GM12878 (cell line): Measurements from ENCODE around the gene NXPH2. TPM values are rescaled to one million over a fixed set of nuclear protein-coding genes. Genes with fewer than 3 reads are reported as not detected.

Experiments used
- ATAC-seq: fragments of 200-7000 bp; cut with Tn5 transposase; 3 replicates; pipeline ENCODE4 v1.9.1; 2020; ENCODE audit warnings: mild to moderate bottlenecking, moderate library complexity
- BruUV-seq: library from RNA; stranded (reverse); fragments of 400-500 nt; replicated peaks from 2 replicates; lab custom pipeline; 2021; lab: Mats Ljungman, UMichigan
- CTCF ChIA-PET: fragments of 300-600 bp; sonication (Branson Sonifier 250); formaldehyde crosslinking; extraction: SDS; loops from one replicate; lab custom pipeline; 2021; ENCODE audit warnings: inconsistent platforms; lab: Yijun Ruan, JAX
- POLR2A ChIA-PET: fragments of 350-600 bp; formaldehyde crosslinking; extraction: SDS; loops from one replicate; lab custom pipeline; 2021; ENCODE audit warnings: inconsistent platforms; lab: Charles Lee
- RAD21 ChIA-PET: fragments of 300-600 bp; sonication (Branson Sonifier 250); formaldehyde crosslinking; loops from one replicate; lab custom pipeline; 2023; ENCODE audit warnings: antibody characterized with exemption; ENCODE audit not compliant: unreplicated experiment; lab: Charles Lee
- SMC1A ChIA-PET: fragments of 300-600 bp; sonication (Branson Sonifier 250); formaldehyde crosslinking; loops from one replicate; lab custom pipeline; 2023; ENCODE audit not compliant: unreplicated experiment, uncharacterized antibody; lab: Charles Lee
- DNase-seq: peaks from one replicate; pipeline ENCODE4 v3.0.0-alpha.2; 2011; ENCODE audit warnings: low read depth, low spot score
- FAIRE-seq: peaks from 3 replicates; lab custom pipeline; 2011; peaks lifted over from hg19 to GRCh38; lab: Jason Lieb, UNC
- H2AFZ ChIP-seq: 2 replicates; pipeline ENCODE4 v1.6.0; 2011; ENCODE audit warnings: low read depth, low read length, control low read depth; ENCODE audit not compliant: control insufficient read depth
- H3K27ac ChIP-seq: 2 replicates; pipeline ENCODE4 v1.5.1; 2011; ENCODE audit warnings: control low read depth; ENCODE audit not compliant: control insufficient read depth, insufficient read depth
- H3K27me3 ChIP-seq, 2 experiments: replicated peaks in 1 of 2; 2 replicates each; pipeline versions ENCODE4 v1.6.0 to v1.6.1; 2011; ENCODE audit warnings: low read length in 1 of 2; ENCODE audit not compliant: control insufficient read depth in 2 of 2, insufficient read depth in 2 of 2
- H3K36me3 ChIP-seq, 2 experiments: 2 replicates each; pipeline ENCODE4 v1.5.1; 2011; ENCODE audit warnings: low read length in 1 of 2; ENCODE audit not compliant: control insufficient read depth in 2 of 2, insufficient read depth in 2 of 2
- H3K4me1 ChIP-seq: 2 replicates; pipeline ENCODE4 v1.6.1; 2011; ENCODE audit warnings: mild to moderate bottlenecking, low read length, moderate library complexity, mixed read lengths; ENCODE audit not compliant: control insufficient read depth, insufficient read depth
- H3K4me2 ChIP-seq: 2 replicates; pipeline ENCODE4 v1.6.0; 2011; ENCODE audit warnings: control low read depth; ENCODE audit not compliant: control insufficient read depth, insufficient read depth
- H3K4me3 ChIP-seq: fragments of 200-600 bp; sonication (generic); 2 replicates; pipeline ENCODE4 v1.5.1; 2016
- H3K79me2 ChIP-seq: 2 replicates; pipeline ENCODE4 v1.6.0; 2011; ENCODE audit warnings: low read length; ENCODE audit not compliant: control insufficient read depth, insufficient read depth
- H3K9ac ChIP-seq: 2 replicates; pipeline ENCODE4 v1.8.0; 2011; ENCODE audit warnings: low read length, control low read depth, mixed read lengths; ENCODE audit not compliant: control insufficient read depth, insufficient read depth
- H3K9me3 ChIP-seq: replicated peaks from 3 replicates; pipeline ENCODE4 v1.5.1; 2011; ENCODE audit warnings: mild to moderate bottlenecking, low read length; ENCODE audit not compliant: control insufficient read depth, insufficient read depth
- H4K20me1 ChIP-seq: 2 replicates; pipeline ENCODE4 v1.6.0; 2011; ENCODE audit not compliant: control insufficient read depth, insufficient read depth
- CHD1 ChIP-seq: IDR thresholded peaks from 2 replicates; pipeline ENCODE4 v1.6.1; 2012; ENCODE audit warnings: low read depth, low read length, improper control_type of control experiment
- MEF2B ChIP-seq: fragments of 450-650 bp; IDR thresholded peaks from 2 replicates; pipeline ENCODE4 v1.6.1; 2018; ENCODE audit warnings: mild to moderate bottlenecking, moderate library complexity; ENCODE audit not compliant: partially characterized antibody, poor library complexity, severe bottlenecking
- NFXL1 ChIP-seq: fragments of 450-650 bp; IDR thresholded peaks from 2 replicates; pipeline ENCODE4 v1.6.1; 2017; ENCODE audit warnings: antibody characterized with exemption, mild to moderate bottlenecking, borderline replicate concordance
- NR2C2 ChIP-seq: IDR thresholded peaks from 2 replicates; pipeline ENCODE4 v1.6.1; 2011; ENCODE audit warnings: borderline replicate concordance, low read depth; ENCODE audit not compliant: control insufficient read depth, insufficient read length
- SMAD1 ChIP-seq: fragments of 450-650 bp; IDR thresholded peaks from 2 replicates; pipeline ENCODE4 v1.6.1; 2018; ENCODE audit warnings: mild to moderate bottlenecking, low read depth; ENCODE audit not compliant: partially characterized antibody
- SPI1 ChIP-seq: IDR thresholded peaks from 2 replicates; pipeline ENCODE4 v1.6.1; 2011; ENCODE audit warnings: low read depth, mild to moderate bottlenecking, low read length, moderate library complexity, borderline replicate concordance; ENCODE audit not compliant: insufficient read depth
- WGBS: methylation state at CpG from one replicate; pipeline ENCODE4 v1.1.6; 2016; ENCODE audit warnings: low lambda C conversion rate; ENCODE audit not compliant: insufficient replicate concordance, insufficient coverage; ENCODE audit errors: missing lambda C conversion rate; 5-methylcytosine and 5-hydroxymethylcytosine counted together
- in situ Hi-C: fragments of 300-500 bp; cut with MboI; formaldehyde crosslinking; loops from 9 replicates; pipeline ENCODE4 v1.14.3; 2018; ENCODE audit warnings: mixed read lengths
- intact Hi-C: fragments of 100-400 bp; cut with micrococcal nuclease; formaldehyde crosslinking; loops from one replicate; pipeline ENCODE4 v1.14.2; 2022; ENCODE audit not compliant: unreplicated experiment
- polyA plus RNA-seq, 11 experiments: library from polyadenylated mRNA; depleted of rRNA in 4 of 11; unstranded in 6 of 11; stranded (reverse) in 5 of 11; fragments of >200 nt; fragmentation: Nextera tagmentation in 4 of 11; fragmentation: Illumina TruSeq in 1 of 11; extraction: Ambion mirVana in 4 of 11; extraction: Trizol in 1 of 11; gene quantifications; 1 replicate in 1 of 11; 2 replicates in 10 of 11; pipeline versions ENCODE4 v1.2.1 to v1.2.3, GENCODE V29; 2011 to 2016; ENCODE audit warnings: inconsistent platforms in 2 of 11, missing spikeins in 2 of 11, low read depth in 1 of 11
- total RNA-seq, 4 experiments: library from RNA; depleted of rRNA in 3 of 4; stranded (reverse); fragments of >200 nt in 3 of 4; fragmentation: Illumina TruSeq in 1 of 4; extraction: Trizol in 1 of 4; gene quantifications; 2 replicates each; pipeline versions ENCODE4 v1.2.1 to v1.2.3, GENCODE V29; 2013 to 2021
- TF ChIP-seq, protein P1 (sequence below): fragments of 450-650 bp; IDR thresholded peaks from 2 replicates; pipeline ENCODE4 v1.6.1; 2016; ENCODE audit warnings: mild to moderate bottlenecking
- TF ChIP-seq, protein P2 (sequence below): IDR thresholded peaks from 2 replicates; pipeline ENCODE4 v1.6.1; 2012; ENCODE audit warnings: low read depth, low read length, improper control_type of control experiment

NXPH2 gene
- total and polyA plus RNA-seq, 10 of the 15 experiments (the other 5 are each of a cell fraction or from before 2014, with no cell fraction given) = not detected

DNA sequence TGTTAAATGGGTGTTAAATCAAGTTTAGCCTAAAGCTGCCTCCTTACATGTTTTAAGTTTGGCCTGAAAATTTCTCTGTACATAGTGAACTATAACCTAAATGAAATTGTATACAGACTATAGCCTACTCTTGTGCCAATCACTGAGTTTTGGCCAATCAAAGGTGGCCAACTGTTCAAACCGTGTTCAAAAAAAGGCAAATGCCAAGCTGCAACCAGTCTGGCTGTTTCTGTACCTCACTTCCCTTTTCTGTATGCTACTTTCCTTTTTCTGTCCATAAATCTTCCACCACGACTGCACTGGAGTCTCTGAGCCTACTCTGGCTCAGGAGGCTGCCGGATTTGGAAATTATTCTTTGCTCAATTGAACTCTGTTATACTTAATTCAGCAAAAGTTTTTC is 157.6 kb downstream of the NXPH2 start:
- intact Hi-C loops = no loop called here

More for the DNA sequence above, 157.6 kb downstream of the NXPH2 start:
- no peaks in the 10 kb centered on the region for H4K20me1 ChIP-seq
- no peak overlapping the region for H3K4me2 ChIP-seq
- WGBS = 5% methylated on average over 3 of the region's 3 CpGs
- RAD21 ChIA-PET = interaction anchor here (1.1 to 1.3 kb wide), 2 partner anchors 136 to 148 kb away, joined by 3 read pairs; no protein-coding TSS in a partner anchor
- H3K36me3 ChIP-seq = no peaks in the 10 kb centered on the region
- no peak for DNase-seq
- peak; percentile 49 for ATAC-seq
- H3K4me3 ChIP-seq = no peak overlapping the region
- SMC1A ChIA-PET = interaction anchor here (0.7 to 1.2 kb wide), 5 partner anchors 100 to 923 kb away, joined by 3 read pairs; no protein-coding TSS in a partner anchor
- no peak overlapping the region for H3K9ac ChIP-seq
- in situ Hi-C loops = no loop called here
- no peak overlapping the region for H2AFZ ChIP-seq
- H3K4me1 ChIP-seq = no peaks in the 10 kb centered on the region
- no peaks in the 10 kb centered on the region for H3K79me2 ChIP-seq
- BruUV-seq = no TSS peak
- no peaks in the 10 kb centered on the region for H3K9me3 ChIP-seq
- TF ChIP-seq CHD1 = no peak
- no peak for TF ChIP-seq MEF2B
- TF ChIP-seq NFXL1 = no peak
- TF ChIP-seq, protein P1, sequence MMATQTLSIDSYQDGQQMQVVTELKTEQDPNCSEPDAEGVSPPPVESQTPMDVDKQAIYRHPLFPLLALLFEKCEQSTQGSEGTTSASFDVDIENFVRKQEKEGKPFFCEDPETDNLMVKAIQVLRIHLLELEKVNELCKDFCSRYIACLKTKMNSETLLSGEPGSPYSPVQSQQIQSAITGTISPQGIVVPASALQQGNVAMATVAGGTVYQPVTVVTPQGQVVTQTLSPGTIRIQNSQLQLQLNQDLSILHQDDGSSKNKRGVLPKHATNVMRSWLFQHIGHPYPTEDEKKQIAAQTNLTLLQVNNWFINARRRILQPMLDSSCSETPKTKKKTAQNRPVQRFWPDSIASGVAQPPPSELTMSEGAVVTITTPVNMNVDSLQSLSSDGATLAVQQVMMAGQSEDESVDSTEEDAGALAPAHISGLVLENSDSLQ = peak; percentile 73
- peak; percentile 77 for TF ChIP-seq SPI1
- TF ChIP-seq NR2C2 = no peak
- TF ChIP-seq, protein P2, sequence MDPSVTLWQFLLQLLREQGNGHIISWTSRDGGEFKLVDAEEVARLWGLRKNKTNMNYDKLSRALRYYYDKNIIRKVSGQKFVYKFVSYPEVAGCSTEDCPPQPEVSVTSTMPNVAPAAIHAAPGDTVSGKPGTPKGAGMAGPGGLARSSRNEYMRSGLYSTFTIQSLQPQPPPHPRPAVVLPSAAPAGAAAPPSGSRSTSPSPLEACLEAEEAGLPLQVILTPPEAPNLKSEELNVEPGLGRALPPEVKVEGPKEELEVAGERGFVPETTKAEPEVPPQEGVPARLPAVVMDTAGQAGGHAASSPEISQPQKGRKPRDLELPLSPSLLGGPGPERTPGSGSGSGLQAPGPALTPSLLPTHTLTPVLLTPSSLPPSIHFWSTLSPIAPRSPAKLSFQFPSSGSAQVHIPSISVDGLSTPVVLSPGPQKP = no peak
- no peak for TF ChIP-seq SMAD1
- CTCF ChIA-PET = interaction anchor here (1.3 to 2.2 kb wide), 2 partner anchors 10 to 146 kb away, joined by 3 to 5 read pairs; no protein-coding TSS in a partner anchor
- POLR2A ChIA-PET = no interaction called here
- H3K27me3 ChIP-seq = no peaks in the 10 kb centered on the region
- no peak overlapping the region for H3K27ac ChIP-seq
- FAIRE-seq = peak; percentile 47
